Stimulated activated CD8-positive, alpha-beta memory T cell treated with anti-CD3 and anti-CD28 coated beads, Interleukin-7, amount 100 ng/mL, for 24 hours (primary cell): Measurements from ENCODE around the gene CYP27A1.

Experiments used
- DNase-seq: peaks from one replicate; pipeline ENCODE4 v3.0.0-alpha.2; 2020; ENCODE audit warnings: low read depth

Gene CYP27A1

DNA sequence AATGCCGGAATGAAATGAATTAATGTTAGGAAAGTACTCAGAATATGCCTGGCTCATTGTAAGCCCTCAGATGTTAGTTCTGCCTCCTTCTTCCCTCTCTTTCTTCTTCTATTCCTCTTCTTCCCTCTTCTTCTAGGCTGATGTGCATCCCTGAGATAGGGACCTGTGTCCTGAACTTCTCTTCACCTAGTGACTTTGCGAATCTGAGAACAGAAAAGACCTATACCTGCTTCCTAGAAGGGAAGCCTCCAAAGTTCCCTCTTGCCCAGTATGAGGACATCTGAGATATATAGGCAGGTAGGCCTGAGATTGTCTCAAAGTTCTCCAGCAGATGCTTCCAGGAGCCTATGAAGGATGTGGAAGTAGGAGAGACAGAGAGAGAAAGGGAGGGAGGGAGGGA, 8.1 kb upstream of the CYP27A1 start:
- DNase-seq = no peak

DNA sequence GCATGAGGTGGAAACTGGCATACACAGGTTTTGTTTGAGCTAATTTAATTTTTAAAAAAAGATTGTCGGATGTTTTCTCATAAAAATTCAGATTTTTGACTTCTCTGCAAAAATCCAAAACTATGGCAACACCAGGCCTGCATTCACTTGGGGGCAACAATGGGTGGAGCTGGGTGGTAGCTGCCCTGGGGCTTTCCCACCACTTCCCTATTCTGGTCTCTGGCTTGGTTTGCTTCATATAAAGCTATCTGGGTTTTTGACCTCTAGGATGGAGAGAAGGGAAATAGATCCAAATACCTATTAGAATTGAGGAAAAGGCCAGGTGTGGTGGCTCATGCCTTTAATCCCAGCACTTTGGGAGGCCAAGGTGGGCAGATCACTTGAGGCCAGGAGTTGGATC, 5.5 kb upstream of the CYP27A1 start:
- no peak for DNase-seq

DNA sequence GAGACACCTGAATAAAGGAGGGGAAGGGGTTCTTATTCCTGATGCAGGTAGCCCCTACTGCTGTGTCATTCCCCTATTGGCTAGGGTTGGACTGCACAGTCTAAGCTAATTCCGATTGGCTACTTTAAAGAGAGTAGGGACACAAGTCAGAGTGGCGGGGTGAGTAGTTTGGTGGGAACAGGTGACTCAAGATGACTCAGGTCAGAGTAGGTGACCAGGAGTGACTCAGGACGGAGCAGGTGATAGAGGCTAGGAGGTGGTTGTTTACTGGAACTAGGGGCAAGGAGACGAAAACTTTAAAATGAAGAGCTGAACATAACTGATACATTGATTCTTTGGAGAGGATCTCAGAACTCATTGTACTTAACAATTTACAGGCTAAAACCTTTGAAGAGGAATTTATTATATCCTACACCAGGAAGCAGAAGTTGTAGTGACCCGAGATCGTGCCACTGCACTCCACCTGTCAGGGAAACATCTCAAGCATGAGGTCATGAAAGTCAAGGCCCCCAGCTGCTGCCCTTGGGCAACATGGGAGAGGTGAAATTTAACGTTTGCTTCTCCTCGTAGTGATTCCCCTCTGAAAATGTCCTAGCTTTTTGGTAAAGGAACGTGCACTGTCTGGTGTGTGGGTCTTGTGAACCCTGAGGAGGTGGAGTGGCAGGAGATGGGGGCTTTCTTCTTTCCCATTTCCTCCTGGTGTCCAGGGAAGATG, 4.5 kb upstream of the CYP27A1 start:
- DNase-seq = no peak

DNA sequence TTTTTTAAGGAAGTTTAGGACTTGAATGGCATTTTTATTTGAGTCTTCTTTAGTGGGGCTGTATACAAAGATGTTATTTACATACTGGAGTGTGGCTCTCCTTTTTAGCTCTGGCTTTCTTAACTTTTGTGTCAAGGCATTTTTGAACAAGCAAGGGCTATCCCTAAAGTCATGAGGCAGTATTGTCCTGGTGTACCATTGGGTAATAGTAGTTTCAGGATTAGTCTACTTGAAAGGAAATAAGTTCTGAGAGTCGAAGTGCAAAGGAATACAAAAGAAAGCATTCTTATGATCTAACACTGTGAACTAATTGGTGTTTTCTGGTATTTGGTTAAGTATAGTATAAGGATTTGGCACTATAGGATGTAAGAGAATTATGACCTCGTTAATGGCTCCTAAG, 1.9 kb upstream of the CYP27A1 start:
- DNase-seq = no peak

- no peak for DNase-seq
Observed at GRCh38 chr2:218780851-218781690, 876 bp upstream of the CYP27A1 start.

GRCh38 chr2:218782528-218782844, 539 bp downstream of the CYP27A1 start:
- no peak for DNase-seq

GRCh38 chr2:218783688-218784087, 1.7 kb downstream of the CYP27A1 start:
- DNase-seq = no peak

DNA sequence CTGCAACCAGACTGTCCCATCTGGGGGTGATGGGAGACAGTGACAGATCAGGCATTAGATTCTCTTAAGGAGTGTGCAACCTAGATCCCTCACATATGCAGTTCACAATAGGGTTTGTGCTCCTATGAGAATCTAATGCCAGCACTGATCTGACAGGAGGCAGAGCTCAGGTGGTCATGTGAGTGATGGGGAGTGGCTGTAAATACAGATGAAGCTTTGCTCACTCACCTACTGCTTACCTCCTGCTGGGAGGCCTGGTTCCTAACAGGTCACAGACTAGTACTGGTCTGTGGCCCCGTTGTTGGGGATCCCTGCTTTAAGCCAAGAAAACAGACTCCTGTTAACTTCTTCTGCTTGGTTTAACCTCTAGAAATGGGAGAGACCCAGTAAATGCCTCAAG, 3.2 kb downstream of the CYP27A1 start:
- DNase-seq = no peak

- DNase-seq = no peak
Observed at GRCh38 chr2:218786133-218786532, 4.2 kb downstream of the CYP27A1 start.

GRCh38 chr2:218788529-218789255, 6.7 kb downstream of the CYP27A1 start:
- DNase-seq = no peak

- no peak for DNase-seq
Observed at GRCh38 chr2:218792433-218792832, 10.5 kb downstream of the CYP27A1 start.

GRCh38 chr2:218796691-218797090, 14.7 kb downstream of the CYP27A1 start:
- DNase-seq = no peak

- no peak for DNase-seq
Observed at GRCh38 chr2:218798767-218799504, 17.0 kb downstream of the CYP27A1 start.

DNA sequence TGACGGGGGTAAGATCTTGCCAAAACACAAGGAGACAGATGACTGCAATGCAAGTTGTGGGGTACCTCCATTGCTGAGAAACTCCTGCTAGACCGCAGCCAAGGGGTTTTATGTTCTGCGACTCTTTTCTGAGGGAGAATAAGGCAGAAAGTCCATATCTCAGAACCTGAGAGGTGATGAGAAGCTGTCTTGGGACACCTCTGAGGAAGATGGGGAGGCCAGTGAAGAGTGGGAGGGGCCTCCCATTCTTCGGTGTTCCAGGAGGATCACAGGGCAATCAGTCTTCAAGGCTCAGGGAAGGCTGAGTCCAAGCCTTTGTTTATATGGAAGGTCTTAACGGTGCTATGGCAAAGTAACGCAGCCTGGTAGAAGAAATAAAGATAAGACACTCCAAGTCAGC, 18.0 kb downstream of the CYP27A1 start:
- DNase-seq = no peak

DNA sequence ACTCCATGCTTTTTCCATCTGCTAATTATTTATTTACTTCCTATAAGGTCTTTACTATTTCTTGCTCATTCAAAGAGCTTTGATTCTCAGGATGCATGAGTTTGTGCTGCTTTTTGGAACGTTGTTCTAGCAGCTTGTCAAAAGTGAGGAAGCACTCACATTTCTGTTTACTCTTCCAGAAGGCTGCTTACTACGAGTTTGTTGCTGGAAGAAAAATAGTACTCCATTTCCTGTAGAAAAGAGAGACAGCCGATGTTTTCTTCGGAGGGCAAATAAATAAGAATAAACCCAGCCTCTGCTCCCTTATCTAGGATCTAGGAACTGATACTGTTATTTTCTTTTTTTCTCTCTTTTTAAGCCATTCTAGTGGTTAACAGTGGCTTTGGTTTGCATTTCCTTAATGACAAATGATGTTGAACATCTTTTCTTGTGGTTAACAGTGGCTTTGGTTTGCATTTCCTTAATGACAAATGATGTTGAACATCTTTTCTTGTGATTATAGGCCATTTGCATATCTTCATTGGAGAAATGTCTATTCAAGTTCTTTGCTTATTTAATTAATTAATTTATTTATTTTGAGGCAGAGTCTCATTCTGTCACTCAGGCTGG, 20.5 kb downstream of the CYP27A1 start:
- no peak for DNase-seq

- no peak for DNase-seq
Observed at GRCh38 chr2:218804817-218805216, 22.9 kb downstream of the CYP27A1 start.

DNA sequence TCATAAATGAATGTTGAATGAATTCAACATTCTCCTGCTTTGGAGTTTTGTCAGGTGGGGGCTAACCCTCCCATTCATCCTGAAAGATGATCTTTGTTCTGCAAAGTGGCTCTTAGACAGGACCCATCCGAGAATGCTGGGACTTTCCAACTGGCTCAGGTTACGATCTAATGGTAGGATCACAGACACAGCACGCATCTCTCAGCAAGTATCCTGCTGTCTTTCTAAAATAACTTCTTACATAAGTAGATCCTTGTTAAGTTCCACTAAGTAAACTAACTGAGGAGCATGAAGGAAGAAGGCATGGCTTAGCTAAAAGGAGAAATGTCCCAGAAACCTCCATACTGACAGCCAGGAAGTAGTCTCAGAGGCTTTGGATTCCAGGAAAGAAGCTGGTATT, 23.7 kb downstream of the CYP27A1 start:
- DNase-seq = no peak

DNA sequence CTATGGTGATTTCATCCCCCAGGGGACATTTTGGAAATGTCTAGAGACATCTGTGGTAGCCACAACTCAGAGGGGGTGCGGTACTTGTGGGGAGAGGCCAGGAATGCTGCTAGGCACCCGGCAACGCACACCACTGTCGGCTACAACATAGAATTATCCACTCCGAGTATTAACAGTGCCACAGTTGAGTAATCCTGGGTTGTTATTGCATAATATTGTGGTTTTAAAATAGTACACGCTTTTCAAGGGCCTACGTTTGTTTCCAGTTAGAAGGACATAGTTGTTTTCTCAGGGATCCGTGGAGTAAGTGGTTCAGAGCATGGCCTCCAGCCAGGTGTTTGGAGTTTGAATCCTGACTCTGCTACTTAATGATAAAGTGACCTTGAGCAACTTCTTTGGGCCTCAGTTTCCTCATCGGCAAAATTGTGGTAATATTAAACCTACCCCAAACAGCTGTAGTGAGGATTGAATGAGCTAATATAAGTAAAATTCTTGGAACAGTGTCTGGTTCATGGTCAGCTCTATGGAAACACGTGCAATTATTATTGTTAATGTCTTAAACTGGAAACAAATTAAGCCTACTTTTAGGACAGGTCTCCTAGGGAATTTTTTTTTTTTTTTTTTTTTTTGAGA, 24.5 kb downstream of the CYP27A1 start:
- no peak for DNase-seq

- no peak for DNase-seq
Observed at GRCh38 chr2:218807626-218808025, 25.7 kb downstream of the CYP27A1 start.

DNA sequence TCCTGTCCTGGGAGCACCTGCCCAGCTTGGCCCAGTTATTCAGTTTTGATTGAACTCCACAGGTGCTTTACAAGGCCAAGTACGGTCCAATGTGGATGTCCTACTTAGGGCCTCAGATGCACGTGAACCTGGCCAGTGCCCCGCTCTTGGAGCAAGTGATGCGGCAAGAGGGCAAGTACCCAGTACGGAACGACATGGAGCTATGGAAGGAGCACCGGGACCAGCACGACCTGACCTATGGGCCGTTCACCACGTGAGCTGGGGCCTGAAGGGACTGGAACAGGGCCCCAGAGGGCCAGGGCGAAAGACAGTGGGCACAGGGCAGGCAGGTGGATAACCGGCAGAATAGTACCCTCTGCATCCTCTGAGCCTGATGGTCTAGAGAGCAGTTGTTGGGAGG, 27.6 kb downstream of the CYP27A1 start:
- no peak for DNase-seq

GRCh38 chr2:218810256-218810655, 28.3 kb downstream of the CYP27A1 start:
- DNase-seq = no peak
